ENCODE results near the gene OLR1.
"Not testable (repeated sequence)": the region's sequence is repeated elsewhere in the genome, so short reads cannot be mapped to it uniquely, and the experiment has no call there.

Gene OLR1

DNA sequence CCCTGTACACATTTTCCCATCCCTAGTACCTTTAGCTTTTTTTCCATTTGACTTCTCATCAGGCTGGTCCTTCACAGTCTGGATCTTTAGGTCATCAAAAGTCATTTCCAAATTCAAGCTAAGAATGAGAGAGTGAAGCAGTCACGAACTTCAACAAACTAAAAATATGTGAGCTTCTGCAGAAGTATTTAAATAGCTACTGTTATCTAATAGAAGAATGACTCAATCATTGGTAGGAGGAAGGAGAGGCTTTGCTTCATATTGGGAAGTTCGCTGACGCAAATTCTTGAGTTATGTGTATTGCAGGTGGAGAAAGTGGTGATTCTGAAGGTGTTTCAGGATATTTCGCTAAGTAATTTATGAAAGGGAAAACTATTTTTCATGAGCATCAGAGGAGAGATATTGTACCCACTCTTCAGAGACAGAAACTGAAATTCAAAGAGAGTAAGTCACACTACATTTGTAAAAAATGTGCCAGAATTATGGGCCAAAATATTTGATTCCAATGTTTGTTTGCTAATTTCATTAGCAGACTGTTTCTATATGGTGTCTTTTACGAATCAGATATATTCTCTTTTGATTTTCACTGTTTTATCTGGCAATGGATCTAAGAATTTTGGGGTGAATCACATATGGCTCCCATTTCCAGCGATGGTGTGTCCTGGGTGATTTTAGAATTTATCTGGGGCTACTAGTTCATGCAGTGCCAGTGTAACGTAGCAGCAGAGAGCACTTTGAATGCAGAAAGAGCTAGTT is at the start of gene OLR1:
TSS of gene OLR1 (minus strand) at position 160 of the 756 bp plus-strand sequence. CDS start at position 105, 55 bp downstream.
- Histone ChIP-seq H3K4me1 (ENCODE audit: insufficient read depth, poor library complexity, severe bottlenecking) (peaks cover 25% of the 10 kb centered on the region), H3K4me3 (ENCODE audit: severe bottlenecking) (no peak within 1 kb of the TSS), H3K36me3 (ENCODE audit: low read depth) (no peaks in the 10 kb centered on the region), H3K9me3 (ENCODE audit: severe bottlenecking) (no peaks in the 10 kb centered on the region), H3K27ac (ENCODE audit: poor library complexity, severe bottlenecking) (no peak within 1 kb of the TSS), H3K27me3 (ENCODE audit: insufficient read depth, poor library complexity, severe bottlenecking) (no peaks in the 10 kb centered on the region)
- DNase-seq (ENCODE audit: low spot score) (no peak), ATAC-seq (ENCODE audit: low read depth) (peak; percentile 58; the same call in 2 of the 3 replicates)
- TF ChIP-seq, protein P1, sequence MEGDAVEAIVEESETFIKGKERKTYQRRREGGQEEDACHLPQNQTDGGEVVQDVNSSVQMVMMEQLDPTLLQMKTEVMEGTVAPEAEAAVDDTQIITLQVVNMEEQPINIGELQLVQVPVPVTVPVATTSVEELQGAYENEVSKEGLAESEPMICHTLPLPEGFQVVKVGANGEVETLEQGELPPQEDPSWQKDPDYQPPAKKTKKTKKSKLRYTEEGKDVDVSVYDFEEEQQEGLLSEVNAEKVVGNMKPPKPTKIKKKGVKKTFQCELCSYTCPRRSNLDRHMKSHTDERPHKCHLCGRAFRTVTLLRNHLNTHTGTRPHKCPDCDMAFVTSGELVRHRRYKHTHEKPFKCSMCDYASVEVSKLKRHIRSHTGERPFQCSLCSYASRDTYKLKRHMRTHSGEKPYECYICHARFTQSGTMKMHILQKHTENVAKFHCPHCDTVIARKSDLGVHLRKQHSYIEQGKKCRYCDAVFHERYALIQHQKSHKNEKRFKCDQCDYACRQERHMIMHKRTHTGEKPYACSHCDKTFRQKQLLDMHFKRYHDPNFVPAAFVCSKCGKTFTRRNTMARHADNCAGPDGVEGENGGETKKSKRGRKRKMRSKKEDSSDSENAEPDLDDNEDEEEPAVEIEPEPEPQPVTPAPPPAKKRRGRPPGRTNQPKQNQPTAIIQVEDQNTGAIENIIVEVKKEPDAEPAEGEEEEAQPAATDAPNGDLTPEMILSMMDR (IDR thresholded peaks at IDR 0.05; ENCODE audit: poor library complexity, severe bottlenecking), result no peak

DNA sequence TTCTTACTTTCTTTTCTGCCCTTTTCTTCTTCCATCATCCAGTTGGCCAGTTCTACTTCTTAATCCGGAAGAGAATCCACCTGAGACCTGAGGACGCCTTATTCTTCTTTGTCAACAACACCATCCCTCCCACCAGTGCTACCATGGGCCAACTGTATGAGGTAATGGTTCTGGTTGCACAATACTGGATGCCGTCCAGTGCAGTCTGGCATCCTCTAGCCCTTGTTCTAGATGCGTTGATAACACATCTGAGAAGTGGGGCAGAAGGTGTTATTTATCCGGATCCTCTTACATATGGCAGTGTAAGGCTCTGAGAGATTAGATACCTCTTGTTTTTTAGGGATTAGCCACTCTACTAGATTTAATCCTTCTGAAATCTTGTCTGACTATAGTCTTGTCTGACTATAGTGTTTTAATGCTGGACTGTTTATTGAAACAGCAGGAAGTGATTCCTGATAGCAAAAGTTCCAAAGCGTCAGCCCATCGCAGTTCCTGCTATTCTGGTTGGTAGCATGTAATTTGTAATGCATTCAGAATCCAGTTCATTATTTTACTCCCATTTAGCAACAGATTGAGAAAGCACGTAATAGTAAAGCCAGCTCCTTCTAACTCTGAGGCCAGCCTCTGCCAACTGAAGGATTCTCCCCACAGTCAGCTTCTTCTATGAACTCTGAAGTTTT is 48.6 kb upstream of the OLR1 start:
- Histone ChIP-seq H3K36me3 (ENCODE audit: low read depth) (no peaks in the 10 kb centered on the region), H3K27ac (ENCODE audit: poor library complexity, severe bottlenecking) (no peak overlapping the region), H3K9me3 (ENCODE audit: severe bottlenecking) (no peaks in the 10 kb centered on the region), H3K4me3 (ENCODE audit: severe bottlenecking) (no peak overlapping the region), H3K27me3 (ENCODE audit: insufficient read depth, poor library complexity, severe bottlenecking) (no peaks in the 10 kb centered on the region), H3K4me1 (ENCODE audit: insufficient read depth, poor library complexity, severe bottlenecking) (no peaks in the 10 kb centered on the region)
- TF ChIP-seq, protein P1 (IDR thresholded peaks at IDR 0.05; ENCODE audit: poor library complexity, severe bottlenecking), result no peak
- ATAC-seq (ENCODE audit: low read depth) (no peak), DNase-seq (ENCODE audit: low spot score) (no peak)

DNA sequence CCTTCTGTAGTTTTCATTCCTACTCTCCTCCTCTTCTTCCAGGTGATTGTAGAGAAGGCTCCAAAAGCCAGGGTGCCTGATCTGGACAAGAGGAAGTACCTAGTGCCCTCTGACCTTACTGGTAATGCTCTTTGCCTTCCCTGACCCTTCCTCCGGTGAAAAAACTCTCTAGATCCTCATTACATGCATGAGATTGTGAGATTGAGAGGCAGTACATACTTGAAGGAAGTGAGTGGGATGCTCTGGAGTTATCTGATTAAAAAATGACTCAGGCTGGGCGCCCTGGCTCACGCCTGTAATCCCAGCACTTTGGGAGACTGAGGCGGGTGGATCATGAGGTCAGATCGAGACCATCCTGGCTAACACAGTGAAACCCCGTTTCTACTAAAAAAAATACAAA is 46.1 kb upstream of the OLR1 start:
- H3K36me3 ChIP-seq (ENCODE audit: low read depth), result no peaks in the 10 kb centered on the region
- no peak for DNase-seq (ENCODE audit: low spot score)

DNA sequence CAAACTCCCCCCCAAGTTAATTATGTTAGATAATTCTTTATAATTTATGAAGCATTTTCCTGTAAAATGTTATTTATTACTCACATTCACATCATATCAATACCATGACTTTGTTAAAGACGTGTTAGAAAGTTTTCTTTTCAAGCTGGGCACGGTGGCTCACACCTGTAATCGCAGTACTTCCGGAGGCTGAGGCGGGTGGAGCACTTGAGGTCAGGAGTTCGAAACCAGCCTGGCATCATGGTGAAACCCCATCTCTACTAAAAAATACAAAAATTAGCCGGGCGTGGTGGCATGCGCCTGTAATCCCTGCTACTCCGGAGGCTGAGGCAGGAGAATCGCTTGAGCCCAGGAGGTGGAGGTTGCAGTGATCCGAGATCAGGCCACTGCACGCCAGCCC is 44.0 kb upstream of the OLR1 start:
- not testable (repeated sequence) for H3K4me1 ChIP-seq (ENCODE audit: insufficient read depth, poor library complexity, severe bottlenecking); H3K36me3 ChIP-seq (ENCODE audit: low read depth); H3K9me3 ChIP-seq (ENCODE audit: severe bottlenecking); H3K27ac ChIP-seq (ENCODE audit: poor library complexity, severe bottlenecking); H3K27me3 ChIP-seq (ENCODE audit: insufficient read depth, poor library complexity, severe bottlenecking); ATAC-seq (ENCODE audit: low read depth); H3K4me3 ChIP-seq (ENCODE audit: severe bottlenecking); DNase-seq (ENCODE audit: low spot score)

More for the DNA sequence above, 46.1 kb upstream of the OLR1 start:
- TF ChIP-seq, protein P1 (IDR thresholded peaks at IDR 0.05; ENCODE audit: poor library complexity, severe bottlenecking), result no peak
- ATAC-seq (ENCODE audit: low read depth), result no peak
- Histone ChIP-seq H3K27ac (ENCODE audit: poor library complexity, severe bottlenecking) (no peak overlapping the region), H3K4me3 (ENCODE audit: severe bottlenecking) (no peak overlapping the region), H3K4me1 (ENCODE audit: insufficient read depth, poor library complexity, severe bottlenecking) (no peaks in the 10 kb centered on the region), H3K9me3 (ENCODE audit: severe bottlenecking) (no peaks in the 10 kb centered on the region), H3K27me3 (ENCODE audit: insufficient read depth, poor library complexity, severe bottlenecking) (no peaks in the 10 kb centered on the region)

DNA sequence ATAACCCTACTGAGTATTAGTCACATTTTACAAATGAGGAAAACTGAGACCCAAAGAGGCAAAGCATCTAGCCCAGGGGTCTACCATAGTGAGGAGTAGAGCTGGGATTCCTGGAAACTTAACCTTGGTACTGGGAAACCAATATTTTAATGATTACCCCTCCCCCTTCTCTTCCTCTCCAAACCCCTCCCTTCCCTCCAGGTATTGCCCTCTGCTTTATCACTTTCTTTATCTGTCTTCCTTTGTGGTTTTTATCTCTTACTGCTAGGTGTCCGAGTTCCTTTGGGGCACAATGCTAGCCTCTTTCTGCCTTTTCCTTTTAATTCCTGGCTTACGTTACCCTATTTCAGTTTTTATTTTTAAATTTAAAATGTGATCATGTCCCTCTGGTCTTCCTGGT is 43.5 kb upstream of the OLR1 start:
- Histone ChIP-seq H3K4me3 (ENCODE audit: severe bottlenecking) (no peak overlapping the region), H3K36me3 (ENCODE audit: low read depth) (no peaks in the 10 kb centered on the region), H3K27me3 (ENCODE audit: insufficient read depth, poor library complexity, severe bottlenecking) (no peaks in the 10 kb centered on the region), H3K27ac (ENCODE audit: poor library complexity, severe bottlenecking) (no peak overlapping the region), H3K4me1 (ENCODE audit: insufficient read depth, poor library complexity, severe bottlenecking) (no peaks in the 10 kb centered on the region), H3K9me3 (ENCODE audit: severe bottlenecking) (no peaks in the 10 kb centered on the region)
- DNase-seq (ENCODE audit: low spot score) (no peak), ATAC-seq (ENCODE audit: low read depth) (no peak)
- TF ChIP-seq, protein P1 (IDR thresholded peaks at IDR 0.05; ENCODE audit: poor library complexity, severe bottlenecking), result no peak

Data from RWPE2 (cell line).